ENCODE results near the gene MKKS.

DNA sequence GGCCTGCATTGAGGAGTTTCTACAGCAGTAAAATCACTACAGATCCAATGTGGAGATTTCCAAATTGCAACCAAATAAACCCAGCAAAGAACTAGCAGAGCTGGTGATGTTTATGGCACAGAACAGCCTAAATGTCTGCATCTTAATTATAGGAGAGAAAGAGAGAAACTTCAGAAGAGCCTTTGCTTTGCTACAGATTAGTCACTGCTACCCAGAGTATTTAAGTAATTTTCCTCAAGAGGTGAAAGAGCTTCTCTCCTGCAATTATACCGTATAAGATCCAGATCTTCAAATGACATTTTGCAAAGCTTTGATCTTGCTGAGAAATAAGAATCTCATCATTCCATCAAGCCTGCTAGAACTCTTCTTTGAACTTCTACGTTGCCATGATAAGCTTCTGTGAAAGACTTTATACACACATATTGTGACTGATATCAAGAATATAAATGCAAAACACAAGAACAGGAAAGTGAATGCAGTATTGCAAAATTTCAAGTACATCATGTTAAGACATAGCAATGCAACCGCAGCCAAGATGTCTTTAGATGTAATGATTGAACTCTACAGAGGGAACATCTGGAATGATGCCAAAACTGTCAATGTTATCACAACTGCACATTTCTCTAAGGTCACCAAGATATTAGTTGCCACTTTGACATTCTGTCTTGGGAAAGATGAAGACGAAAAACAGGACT is 48.0 kb downstream of the MKKS start:
- TF ChIP-seq KAT7 (CRISPR knock-in tag; IDR thresholded peaks at IDR 0.05; ENCODE audit: borderline replicate concordance) (no peak), ETV6 (IDR thresholded peaks at IDR 0.05; ENCODE audit: borderline replicate concordance in 1 of 2, low read depth in 2 of 2, low read length in 1 of 2) (no peak), ETV6 (CRISPR knock-in tag; IDR thresholded peaks at IDR 0.05; ENCODE audit: borderline replicate concordance) (no peak), SRF (CRISPR knock-in tag; IDR thresholded peaks at IDR 0.05) (no peak), SREBF1 (IDR thresholded peaks at IDR 0.05; ENCODE audit: borderline replicate concordance, low read depth, low read length) (no peak), CEBPB (tag; IDR thresholded peaks at IDR 0.05) (no peak), ZNF274 (IDR thresholded peaks at IDR 0.05; ENCODE audit: borderline replicate concordance, low read depth, low read length) (no peak), RBM17 (IDR thresholded peaks at IDR 0.05; ENCODE audit: borderline replicate concordance, low read depth, low read length) (no peak), EP300 (IDR thresholded peaks at IDR 0.05; ENCODE audit: low read length) (no peak), ZBTB7A (IDR thresholded peaks at IDR 0.05; ENCODE audit: borderline replicate concordance, control insufficient read depth, low read depth, low read length) (no peak)
- TF ChIP-seq, protein P1, sequence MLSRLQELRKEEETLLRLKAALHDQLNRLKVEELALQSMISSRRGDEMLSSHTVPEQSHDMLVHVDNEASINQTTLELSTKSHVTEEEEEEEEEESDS (CRISPR knock-in tag; IDR thresholded peaks at IDR 0.05): no peak
- TF ChIP-seq, protein P2, sequence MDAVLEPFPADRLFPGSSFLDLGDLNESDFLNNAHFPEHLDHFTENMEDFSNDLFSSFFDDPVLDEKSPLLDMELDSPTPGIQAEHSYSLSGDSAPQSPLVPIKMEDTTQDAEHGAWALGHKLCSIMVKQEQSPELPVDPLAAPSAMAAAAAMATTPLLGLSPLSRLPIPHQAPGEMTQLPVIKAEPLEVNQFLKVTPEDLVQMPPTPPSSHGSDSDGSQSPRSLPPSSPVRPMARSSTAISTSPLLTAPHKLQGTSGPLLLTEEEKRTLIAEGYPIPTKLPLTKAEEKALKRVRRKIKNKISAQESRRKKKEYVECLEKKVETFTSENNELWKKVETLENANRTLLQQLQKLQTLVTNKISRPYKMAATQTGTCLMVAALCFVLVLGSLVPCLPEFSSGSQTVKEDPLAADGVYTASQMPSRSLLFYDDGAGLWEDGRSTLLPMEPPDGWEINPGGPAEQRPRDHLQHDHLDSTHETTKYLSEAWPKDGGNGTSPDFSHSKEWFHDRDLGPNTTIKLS (IDR thresholded peaks at IDR 0.05; ENCODE audit: borderline replicate concordance, low read depth): no peak
